HUDEP-2 (cell line): ENCODE data around the gene TASOR2.

Experiments
- DNase-seq, 76 experiments: peaks; one replicate each; lab custom pipeline; 2025; ENCODE audit not compliant: unreplicated experiment in 76 of 76; lab: John Stamatoyannopoulos, UW

Gene TASOR2

DNA sequence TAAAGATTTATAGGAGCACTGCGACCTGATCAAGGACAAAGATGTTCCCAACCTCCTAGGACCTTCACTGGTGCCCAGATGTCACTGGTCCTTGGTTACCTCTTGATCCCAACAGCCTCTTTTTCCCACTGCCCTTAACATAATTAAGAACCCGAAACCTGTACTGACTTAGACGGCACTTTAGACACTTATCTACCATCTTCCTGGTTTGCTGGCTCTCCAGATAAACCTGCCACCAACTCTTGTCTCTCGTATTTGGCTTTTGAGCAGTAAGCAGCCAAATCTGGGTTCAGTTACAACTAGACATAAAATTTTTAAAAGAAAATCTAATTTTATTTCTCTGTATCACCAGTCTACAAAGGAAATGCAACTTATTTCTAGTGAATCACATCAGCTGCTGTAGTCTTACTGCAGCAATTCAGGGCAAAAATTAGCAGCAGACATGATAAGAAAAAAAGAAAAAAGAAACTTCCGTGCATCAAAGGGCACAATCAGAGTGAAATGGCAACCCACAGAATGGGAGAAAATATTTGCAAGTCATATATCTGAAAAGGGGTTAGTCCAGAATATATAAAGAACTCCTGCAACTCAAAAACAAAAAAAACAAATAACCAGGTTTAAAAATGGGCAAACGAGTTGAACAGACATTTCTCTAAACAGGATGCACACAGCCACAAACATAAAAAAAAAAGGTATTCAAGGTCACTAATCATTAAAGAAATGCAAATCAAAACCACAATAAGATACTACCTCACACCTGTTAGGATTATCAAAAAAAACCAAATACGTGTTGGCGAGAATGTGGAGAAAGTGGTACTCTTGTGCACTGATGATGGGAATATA lies 27.7 kb upstream of the TASOR2 start:
- no peak for DNase-seq

DNA sequence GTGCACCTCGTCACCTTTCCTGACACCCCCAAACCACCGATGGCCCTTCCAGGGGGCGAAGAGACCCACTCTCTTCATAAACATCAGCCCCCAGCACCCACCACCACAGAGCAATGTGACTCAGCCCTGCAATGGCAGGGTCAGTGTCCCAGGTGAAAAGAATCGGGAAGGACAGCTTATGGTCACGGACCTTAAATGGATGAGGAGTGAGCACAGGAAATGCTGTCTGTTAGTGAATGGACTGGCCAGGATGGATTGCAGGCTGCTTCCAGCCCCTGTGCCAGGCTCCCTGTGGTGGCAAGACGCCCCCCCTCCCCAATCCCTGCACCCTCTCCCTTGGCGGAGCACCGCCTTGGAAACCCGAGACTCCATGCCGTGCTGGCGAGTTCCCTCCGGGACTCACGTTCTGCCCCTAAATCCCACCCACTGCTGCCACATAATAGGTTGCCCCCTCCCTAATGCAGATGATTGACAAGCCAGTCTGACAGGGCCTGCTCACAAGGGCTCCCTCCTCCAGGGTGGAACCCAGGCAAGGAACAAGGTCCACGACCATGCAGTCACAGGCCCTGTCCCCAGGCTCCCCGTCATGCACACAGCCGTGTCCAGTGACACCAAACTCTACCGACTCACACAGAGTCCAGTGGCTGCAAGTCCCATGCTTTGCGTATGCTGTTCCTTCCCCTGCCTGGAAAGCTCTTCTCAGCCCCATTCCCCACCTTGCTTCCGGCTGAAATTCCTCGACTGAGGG lies 25.6 kb upstream of the TASOR2 start:
- DNase-seq: no peak

- peak in 3 of 76 experiments; percentile 8 to 16 (median 14) for DNase-seq
Measured at GRCh38 chr10:5659702-5660528, 24.7 kb upstream of the TASOR2 start.

GRCh38 chr10:5661043-5661442 lies 23.6 kb upstream of the TASOR2 start:
- DNase-seq: no peak

- no peak for DNase-seq
Measured at GRCh38 chr10:5662708-5663579, 21.7 kb upstream of the TASOR2 start.

GRCh38 chr10:5663692-5664427 lies 20.8 kb upstream of the TASOR2 start:
- no peak for DNase-seq

DNA sequence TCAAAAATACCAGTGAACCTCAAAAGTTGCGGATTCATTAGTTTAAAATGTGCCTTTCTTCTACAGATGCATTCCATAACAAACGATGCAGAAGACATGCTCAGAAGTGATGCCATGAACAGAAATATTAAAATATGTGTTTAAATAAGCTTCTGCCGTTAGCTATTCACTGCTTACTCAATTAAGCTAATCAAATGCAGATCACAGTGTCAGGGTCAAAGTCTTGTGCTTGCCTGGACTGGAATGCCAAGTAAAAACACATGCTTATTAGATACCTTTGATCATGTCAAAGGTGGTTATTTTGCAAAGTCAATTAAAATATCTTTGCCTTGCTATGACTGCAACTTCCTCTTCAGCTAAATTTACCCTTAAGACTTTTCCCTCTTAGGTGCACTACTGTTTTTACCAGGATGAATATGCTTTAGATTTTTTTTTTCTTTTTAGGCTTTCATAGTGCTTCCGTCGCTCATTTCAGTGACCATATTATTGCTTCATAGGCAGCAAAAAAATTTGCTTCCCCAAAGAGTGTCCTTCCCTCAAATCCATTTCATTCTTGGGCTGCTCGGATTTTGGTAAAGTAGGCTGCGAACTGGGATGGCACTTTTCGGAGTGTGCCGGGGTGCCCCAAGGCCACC lies 19.1 kb upstream of the TASOR2 start:
- peak in 1 of 76 experiments; percentile 14 for DNase-seq

GRCh38 chr10:5666008-5666840 lies 18.4 kb upstream of the TASOR2 start, which contains the start of gene ASB13:
ASB13 (minus strand) TSS chr10:5666595; CDS start chr10:5666551, 44 bp downstream.
- DNase-seq: peak in 58 of 76 experiments; percentile 5 to 71 (median 40)

DNA sequence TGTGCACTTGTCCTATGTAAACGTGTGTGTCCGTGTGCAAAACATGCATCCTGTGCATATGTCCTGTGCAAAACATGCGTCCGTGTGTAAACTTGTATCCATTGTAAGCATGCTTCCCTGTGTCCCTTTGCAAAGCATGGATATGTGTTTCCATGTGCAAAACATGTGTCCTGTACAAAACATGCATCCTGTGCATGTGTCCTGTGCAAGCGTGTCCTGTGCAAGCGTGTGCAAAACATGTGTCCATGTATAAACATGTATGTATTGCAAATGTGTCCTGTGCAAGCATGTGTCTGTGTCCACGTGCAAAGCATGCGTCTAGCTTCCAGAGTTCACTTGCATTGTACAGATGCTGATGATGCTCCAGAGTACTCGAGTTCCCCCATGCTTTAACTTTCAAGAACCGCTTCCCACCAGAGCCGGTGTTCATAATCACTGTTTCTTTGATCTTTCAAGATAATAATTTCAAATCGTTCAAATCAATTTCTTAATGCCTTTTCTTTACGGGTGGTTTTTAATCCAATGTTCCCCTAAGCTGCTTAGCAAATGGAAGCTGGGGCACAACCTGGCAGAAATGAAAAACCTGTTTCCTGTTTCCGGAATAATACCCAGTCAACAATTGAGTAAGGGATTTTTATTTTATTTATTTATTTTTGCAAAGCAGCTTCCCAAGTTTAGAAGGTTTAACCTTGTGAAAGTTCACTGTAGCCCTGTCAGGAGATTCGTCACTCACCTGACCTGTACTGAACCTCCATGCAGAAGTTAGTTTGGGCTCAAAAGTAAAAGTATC lies 17.6 kb upstream of the TASOR2 start:
- DNase-seq: no peak

DNA sequence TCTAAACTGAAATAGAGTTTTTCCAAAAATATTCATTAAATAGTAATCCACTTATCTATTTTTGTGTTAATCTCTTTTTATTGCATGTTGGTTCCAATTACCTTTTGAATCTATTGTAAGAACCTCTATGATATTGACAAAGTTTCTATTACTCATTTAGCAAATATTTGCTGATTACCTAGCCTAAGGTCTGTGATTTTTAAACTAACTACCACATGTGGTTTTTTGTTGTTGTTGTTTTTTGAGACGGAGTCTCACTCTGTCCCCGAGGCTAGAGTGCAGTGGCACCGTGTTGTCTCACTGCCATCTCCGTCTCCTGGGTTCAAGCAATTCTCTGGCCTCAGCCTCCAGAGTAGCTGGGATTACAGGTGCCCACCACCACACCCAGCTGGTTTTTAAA lies 16.2 kb upstream of the TASOR2 start:
- DNase-seq: no peak

- peak in 3 of 76 experiments; percentile 2 to 11 (median 5) for DNase-seq
Measured at GRCh38 chr10:5669604-5670003, 15.0 kb upstream of the TASOR2 start.

- no peak for DNase-seq
Measured at GRCh38 chr10:5670662-5671375, 13.8 kb upstream of the TASOR2 start.

GRCh38 chr10:5678397-5679036 lies 6.1 kb upstream of the TASOR2 start:
- no peak for DNase-seq

GRCh38 chr10:5679037-5679435 lies 5.6 kb upstream of the TASOR2 start:
- no peak for DNase-seq

DNA sequence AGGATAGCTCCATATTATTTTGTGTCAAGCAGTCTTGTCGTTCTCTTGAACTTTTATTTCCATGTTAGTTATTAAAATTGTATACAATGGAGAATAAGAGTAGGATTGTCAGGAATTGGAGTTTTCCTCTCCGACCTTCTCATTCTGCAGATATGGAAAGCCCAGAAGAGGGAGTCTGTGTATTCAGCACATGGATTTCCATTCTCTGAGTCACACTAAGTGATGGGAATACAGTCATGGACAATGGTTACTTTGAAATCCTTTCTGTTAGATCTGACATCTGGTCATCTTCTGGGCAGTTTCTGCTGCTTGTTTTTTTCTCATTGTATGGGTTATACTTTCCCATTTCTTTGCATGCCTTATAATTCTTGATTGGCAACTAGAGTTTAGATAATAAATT lies 5.0 kb upstream of the TASOR2 start:
- DNase-seq: no peak

DNA sequence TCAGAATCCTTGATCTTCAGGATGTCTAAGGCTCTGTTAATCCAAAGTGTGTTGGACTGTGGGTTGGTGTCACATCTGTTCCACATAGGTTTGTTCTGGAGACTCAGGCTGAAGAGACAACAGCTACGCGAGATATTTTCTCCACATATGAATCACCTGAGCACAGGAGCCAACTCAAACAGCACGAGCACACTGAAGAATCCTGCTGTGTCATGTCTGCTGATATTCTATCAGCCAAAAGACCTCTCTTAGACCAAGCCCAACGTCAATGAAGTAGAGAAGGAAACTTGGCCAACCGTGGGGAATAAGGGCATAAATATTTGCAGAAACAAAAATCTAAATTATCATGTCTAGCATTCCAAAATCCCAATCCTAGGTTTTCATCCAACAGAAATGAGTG lies 2.7 kb upstream of the TASOR2 start:
- no peak for DNase-seq
